Mesothelial cell of epicardium (in vitro differentiated cells): ENCODE results near the gene SORBS2. TPM values are rescaled to one million over a fixed set of nuclear protein-coding genes. Genes with fewer than 3 reads are reported as not detected.

Source experiments
- DNase-seq, 2 experiments: peaks; one replicate each; pipeline ENCODE4 v3.0.0; 2021; ENCODE audit warnings: low spot score in 2 of 2; ENCODE audit not compliant: unreplicated experiment in 2 of 2
- H3K27ac Mint-ChIP-seq: 2 replicates; pipeline ENCODE4 v1.8.0; 2021; ENCODE audit warnings: mixed read lengths
- H3K27me3 Mint-ChIP-seq: 2 replicates; pipeline ENCODE4 v1.8.0; 2021; ENCODE audit warnings: low read depth, mixed read lengths
- H3K36me3 Mint-ChIP-seq: 2 replicates; pipeline ENCODE4 v1.8.0; 2021; ENCODE audit warnings: mixed read lengths
- H3K4me1 Mint-ChIP-seq: 2 replicates; pipeline ENCODE4 v1.8.0; 2021; ENCODE audit warnings: mixed read lengths
- H3K4me3 Mint-ChIP-seq: 2 replicates; pipeline ENCODE4 v1.8.0; 2021; ENCODE audit warnings: mild to moderate bottlenecking, moderate library complexity, mixed read lengths
- H3K9me3 Mint-ChIP-seq: 2 replicates; pipeline ENCODE4 v1.8.0; 2021; ENCODE audit warnings: mixed read lengths
- CTCF ChIP-seq: fragments of 200-600 bp; sonication (generic); IDR thresholded peaks from one replicate; pipeline ENCODE4 v1.5.0; 2021; ENCODE audit warnings: antibody characterized with exemption; ENCODE audit not compliant: unreplicated experiment
- total RNA-seq: library from RNA; stranded (reverse); gene quantifications from 3 replicates; pipeline ENCODE4 v1.2.1, GENCODE V29; 2021

The SORBS2 gene
- total RNA-seq, 1 donor from 2014 or later, result 11.0 TPM

GRCh38 chr4:185786422-185786821 lies 25.6 kb downstream of the SORBS2 start:
- H3K27ac Mint-ChIP-seq, result no peak overlapping the region
- H3K27me3 Mint-ChIP-seq, result no peaks in the 10 kb centered on the region
- no peaks in the 10 kb centered on the region for H3K36me3 Mint-ChIP-seq
- no peaks in the 10 kb centered on the region for H3K9me3 Mint-ChIP-seq
- TF ChIP-seq CTCF, result no peak
- DNase-seq, result no peak
- H3K4me3 Mint-ChIP-seq, result no peak overlapping the region
- peaks cover 11% of the 10 kb centered on the region for H3K4me1 Mint-ChIP-seq

- Mint-ChIP-seq H3K4me1 (peaks cover 8% of the 10 kb centered on the region), H3K9me3 (no peaks in the 10 kb centered on the region), H3K27ac (no peak overlapping the region)
Observed at GRCh38 chr4:185783574-185783973, 28.4 kb downstream of the SORBS2 start.

GRCh38 chr4:185782523-185782922 lies 29.5 kb downstream of the SORBS2 start:
- no peaks in the 10 kb centered on the region for H3K27me3 Mint-ChIP-seq
- H3K36me3 Mint-ChIP-seq, result no peaks in the 10 kb centered on the region
- no peaks in the 10 kb centered on the region for H3K9me3 Mint-ChIP-seq
- peaks cover 8% of the 10 kb centered on the region for H3K4me1 Mint-ChIP-seq
- no peak overlapping the region for H3K27ac Mint-ChIP-seq
- no peak overlapping the region for H3K4me3 Mint-ChIP-seq
- no peak for DNase-seq
- TF ChIP-seq CTCF, result no peak

More at GRCh38 chr4:185783574-185783973, 28.4 kb downstream of the SORBS2 start:
- Mint-ChIP-seq H3K27me3 (no peaks in the 10 kb centered on the region), H3K36me3 (no peaks in the 10 kb centered on the region), H3K4me3 (no peak overlapping the region)
- TF ChIP-seq CTCF, result no peak
- no peak for DNase-seq

- H3K4me3 Mint-ChIP-seq, result no peak overlapping the region
- TF ChIP-seq CTCF, result no peak
- no peaks in the 10 kb centered on the region for H3K9me3 Mint-ChIP-seq
- H3K36me3 Mint-ChIP-seq, result no peaks in the 10 kb centered on the region
- no peak overlapping the region for H3K27ac Mint-ChIP-seq
- DNase-seq, result no peak
- H3K4me1 Mint-ChIP-seq, result peaks cover 5% of the 10 kb centered on the region
- H3K27me3 Mint-ChIP-seq, result no peaks in the 10 kb centered on the region
Observed at GRCh38 chr4:185781555-185782215, 30.3 kb downstream of the SORBS2 start.

GRCh38 chr4:185780472-185780871 lies 31.5 kb downstream of the SORBS2 start:
- peaks cover 7% of the 10 kb centered on the region for H3K4me1 Mint-ChIP-seq
- TF ChIP-seq CTCF, result no peak
- no peaks in the 10 kb centered on the region for H3K27me3 Mint-ChIP-seq
- H3K4me3 Mint-ChIP-seq, result no peak overlapping the region
- H3K36me3 Mint-ChIP-seq, result no peaks in the 10 kb centered on the region
- no peak overlapping the region for H3K27ac Mint-ChIP-seq
- no peaks in the 10 kb centered on the region for H3K9me3 Mint-ChIP-seq
- DNase-seq, result no peak

- TF ChIP-seq CTCF, result no peak
- no peaks in the 10 kb centered on the region for H3K36me3 Mint-ChIP-seq
- no peak for DNase-seq
- H3K27me3 Mint-ChIP-seq, result no peaks in the 10 kb centered on the region
- H3K4me1 Mint-ChIP-seq, result peaks cover 14% of the 10 kb centered on the region
- H3K4me3 Mint-ChIP-seq, result no peak overlapping the region
- H3K9me3 Mint-ChIP-seq, result no peaks in the 10 kb centered on the region
- no peak overlapping the region for H3K27ac Mint-ChIP-seq
Observed at GRCh38 chr4:185779517-185779916, 32.5 kb downstream of the SORBS2 start.
